ENCODE results near the gene XCL1. TPM values are rescaled to one million over a fixed set of nuclear protein-coding genes. Genes with fewer than 3 reads are reported as not detected.
A peak's percentile ranks its signal among the peaks of the same experiment; 100 is the strongest.

Gene XCL1
- total and polyA plus RNA-seq, 7 experiments from 2014 or later = 0.15 to 2.6 (median 0.88) TPM; not detected in 2

DNA sequence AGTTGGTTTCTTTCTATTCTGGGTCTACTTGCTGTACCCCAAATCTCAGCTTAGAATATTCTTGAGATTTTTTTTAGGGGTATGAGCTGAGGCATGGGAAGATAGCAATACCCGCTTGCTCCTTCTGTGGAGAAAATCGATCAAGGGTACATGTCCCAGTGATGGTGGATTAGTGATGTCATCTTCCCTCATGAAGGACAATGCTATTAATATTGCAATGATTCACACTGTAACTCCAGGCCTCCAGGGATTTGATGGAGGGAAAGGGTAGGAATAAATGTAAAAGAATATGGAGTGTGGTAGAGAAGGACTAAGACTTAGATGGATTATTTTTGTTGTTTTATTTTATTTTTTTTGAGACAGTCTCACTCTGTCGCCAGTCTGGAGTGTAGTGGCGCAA, 47.4 kb downstream of the XCL1 start:
- Mint-ChIP-seq H3K36me3 (no peaks in the 10 kb centered on the region), H3K27ac (no peak overlapping the region), H3K4me3 (no peak overlapping the region), H3K4me1 (no peaks in the 10 kb centered on the region), H3K27me3 (peaks cover 0 to 22% (median 6%) of the 10 kb centered on the region in 5 donors), H3K9me3 (no peaks in the 10 kb centered on the region)
- Histone ChIP-seq H3K4me1 (ENCODE audit: control insufficient read depth in 2 of 2, insufficient read depth in 2 of 2, low read length in 2 of 2) (no peaks in the 10 kb centered on the region), H3K36me3 (ENCODE audit: control insufficient read depth in 2 of 3, insufficient read depth in 3 of 3, low read length in 3 of 3) (no peaks in the 10 kb centered on the region), H3K27ac (ENCODE audit: low read depth, low read length) (no peak overlapping the region), H3K9me3 (ENCODE audit: control insufficient read depth in 2 of 3, low read length in 3 of 3) (no peaks in the 10 kb centered on the region), H3K27me3 (ENCODE audit: control insufficient read depth in 2 of 2, insufficient read depth in 2 of 2, low read length in 2 of 2) (no peaks in the 10 kb centered on the region), H3K4me3 (ENCODE audit: low read length) (no peak overlapping the region)
- CTCF ChIA-PET = no interaction called here
- ATAC-seq = no peak
- POLR2A ChIA-PET = no interaction called here
- DNase-seq = no peak
- intact Hi-C loops (cut with micrococcal nuclease) = no loop called here

DNA sequence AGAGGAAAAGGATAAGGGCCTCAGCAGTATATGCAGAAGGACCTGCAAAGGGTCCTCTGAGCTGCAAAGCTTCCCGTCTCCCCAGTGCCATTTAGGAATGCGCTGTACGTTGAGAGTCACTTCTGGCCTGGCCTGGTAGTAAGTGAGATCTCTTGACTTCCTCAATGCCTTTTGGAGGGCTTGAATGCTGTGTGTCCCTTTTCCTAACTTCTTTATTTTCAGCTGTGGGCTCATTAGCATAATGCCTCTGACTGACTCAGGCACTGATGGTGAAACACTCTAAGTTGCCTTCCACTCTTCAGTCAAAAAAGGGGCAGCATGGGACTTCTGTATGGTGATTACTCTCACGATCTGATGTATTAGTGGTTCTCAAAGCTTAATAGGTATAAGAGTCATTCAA, 49.9 kb downstream of the XCL1 start:
- H3K9me3 ChIP-seq (ENCODE audit: control insufficient read depth in 2 of 3, low read length in 3 of 3) = no peaks in the 10 kb centered on the region
- no peak overlapping the region for H3K27ac ChIP-seq (ENCODE audit: low read depth, low read length)
- Mint-ChIP-seq H3K9me3 (no peaks in the 10 kb centered on the region), H3K4me1 (no peaks in the 10 kb centered on the region), H3K4me3 (no peak overlapping the region), H3K36me3 (no peaks in the 10 kb centered on the region), H3K27ac (no peak overlapping the region), H3K27me3 (peaks cover 2 to 28% (median 16%) of the 10 kb centered on the region in 5 donors)
- CTCF ChIA-PET = no interaction called here
- DNase-seq (no peak), ATAC-seq (peak; percentile 68)
- POLR2A ChIA-PET = no interaction called here
- H3K4me1 ChIP-seq (ENCODE audit: control insufficient read depth in 2 of 2, insufficient read depth in 2 of 2, low read length in 2 of 2) = no peaks in the 10 kb centered on the region
- H3K4me3 ChIP-seq (ENCODE audit: low read length) = no peak overlapping the region
- no peaks in the 10 kb centered on the region for H3K36me3 ChIP-seq (ENCODE audit: control insufficient read depth in 2 of 3, insufficient read depth in 3 of 3, low read length in 3 of 3)
- H3K27me3 ChIP-seq (ENCODE audit: control insufficient read depth in 2 of 2, insufficient read depth in 2 of 2, low read length in 2 of 2) = no peaks in the 10 kb centered on the region
- intact Hi-C loops (cut with micrococcal nuclease) = no loop called here

DNA sequence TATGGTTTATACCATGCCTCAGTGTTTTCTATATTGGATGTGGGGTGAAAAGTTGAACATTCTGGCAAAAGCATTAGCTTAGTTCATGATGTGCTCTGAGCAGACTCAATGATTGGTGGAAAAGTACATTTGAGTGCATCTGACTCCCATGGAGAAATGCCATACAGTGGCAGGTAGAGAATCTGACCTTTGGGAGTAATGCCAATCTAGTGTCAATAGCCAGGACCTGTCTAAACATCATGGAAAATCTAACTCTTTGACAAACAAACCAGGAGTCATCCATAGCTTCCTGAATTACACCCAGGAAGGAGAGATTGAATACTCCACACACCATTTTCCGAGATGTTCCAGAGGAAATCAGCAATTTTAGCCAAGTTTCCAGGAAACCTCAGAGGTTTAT, 51.0 kb downstream of the XCL1 start:
- no peak for ATAC-seq
- Histone ChIP-seq H3K9me3 (ENCODE audit: control insufficient read depth in 2 of 3, low read length in 3 of 3) (no peaks in the 10 kb centered on the region), H3K36me3 (ENCODE audit: control insufficient read depth in 2 of 3, insufficient read depth in 3 of 3, low read length in 3 of 3) (no peaks in the 10 kb centered on the region), H3K4me3 (ENCODE audit: low read length) (no peak overlapping the region), H3K4me1 (ENCODE audit: control insufficient read depth in 2 of 2, insufficient read depth in 2 of 2, low read length in 2 of 2) (no peaks in the 10 kb centered on the region), H3K27me3 (ENCODE audit: control insufficient read depth in 2 of 2, insufficient read depth in 2 of 2, low read length in 2 of 2) (no peaks in the 10 kb centered on the region), H3K27ac (ENCODE audit: low read depth, low read length) (no peak overlapping the region)
- ChIA-PET POLR2A (no interaction called here), CTCF (no interaction called here)
- H3K4me1 Mint-ChIP-seq = no peaks in the 10 kb centered on the region
- no peaks in the 10 kb centered on the region for H3K9me3 Mint-ChIP-seq
- H3K36me3 Mint-ChIP-seq = no peaks in the 10 kb centered on the region
- DNase-seq = no peak
- no peak overlapping the region for H3K4me3 Mint-ChIP-seq
- intact Hi-C loops (cut with micrococcal nuclease) = no loop called here
- H3K27me3 Mint-ChIP-seq = peaks cover 6 to 28% (median 16%) of the 10 kb centered on the region in 5 donors
- H3K27ac Mint-ChIP-seq = no peak overlapping the region

DNA sequence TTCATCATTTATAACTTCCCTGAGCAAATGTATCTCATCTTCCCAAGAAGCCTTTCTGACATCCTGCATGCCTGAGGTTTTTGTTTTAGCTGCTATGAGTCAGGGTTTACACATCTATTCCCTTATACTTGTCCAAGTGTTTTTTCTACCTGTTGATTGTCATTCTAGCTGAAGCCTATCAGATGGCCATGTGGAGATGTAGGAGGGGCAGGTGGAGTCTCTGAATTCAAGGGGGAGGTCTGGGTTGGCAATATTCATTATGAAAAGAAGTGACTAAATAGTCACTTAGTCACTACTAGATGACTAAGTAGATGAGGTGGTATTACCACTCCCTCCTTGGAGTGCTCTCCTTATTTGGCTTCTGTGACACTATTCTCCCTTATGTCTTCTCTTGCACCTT, 52.4 kb downstream of the XCL1 start:
- DNase-seq (no peak), ATAC-seq (no peak)
- Mint-ChIP-seq H3K9me3 (no peaks in the 10 kb centered on the region), H3K4me3 (no peak overlapping the region), H3K27me3 (peaks cover 6 to 28% (median 16%) of the 10 kb centered on the region in 5 donors), H3K27ac (no peak overlapping the region), H3K4me1 (no peaks in the 10 kb centered on the region), H3K36me3 (no peaks in the 10 kb centered on the region)
- Histone ChIP-seq H3K27ac (ENCODE audit: low read depth, low read length) (no peak overlapping the region), H3K27me3 (ENCODE audit: control insufficient read depth in 2 of 2, insufficient read depth in 2 of 2, low read length in 2 of 2) (no peaks in the 10 kb centered on the region), H3K4me1 (ENCODE audit: control insufficient read depth in 2 of 2, insufficient read depth in 2 of 2, low read length in 2 of 2) (no peaks in the 10 kb centered on the region), H3K36me3 (ENCODE audit: control insufficient read depth in 2 of 3, insufficient read depth in 3 of 3, low read length in 3 of 3) (no peaks in the 10 kb centered on the region), H3K9me3 (ENCODE audit: control insufficient read depth in 2 of 3, low read length in 3 of 3) (no peaks in the 10 kb centered on the region), H3K4me3 (ENCODE audit: low read length) (no peak overlapping the region)
- ChIA-PET POLR2A (no interaction called here), CTCF (no interaction called here)
- intact Hi-C loops (cut with micrococcal nuclease) = no loop called here

DNA sequence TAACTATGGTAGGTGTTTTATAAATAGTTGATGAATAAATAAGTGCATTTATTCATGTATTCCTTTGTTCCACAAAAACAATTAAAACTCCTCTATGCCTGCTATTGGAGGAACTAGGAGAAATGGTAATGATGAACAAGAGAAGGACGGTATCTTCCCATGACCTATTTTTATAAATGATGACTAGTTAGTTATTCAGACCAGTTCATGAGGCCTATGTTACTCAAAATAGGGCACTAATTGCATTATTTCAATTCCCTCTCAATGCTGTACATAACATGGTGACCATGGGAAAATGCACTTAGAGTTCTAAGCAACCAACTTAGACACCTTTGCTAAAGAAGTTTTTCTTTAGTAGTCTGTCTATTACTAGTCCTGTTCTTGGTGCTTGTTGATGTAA, 53.1 kb downstream of the XCL1 start:
- no peaks in the 10 kb centered on the region for H3K9me3 ChIP-seq (ENCODE audit: control insufficient read depth in 2 of 3, low read length in 3 of 3)

More for the DNA sequence above, 53.1 kb downstream of the XCL1 start:
- no peaks in the 10 kb centered on the region for H3K9me3 Mint-ChIP-seq
- CTCF ChIA-PET = no interaction called here
- Histone ChIP-seq H3K4me3 (ENCODE audit: low read length) (no peak overlapping the region), H3K27ac (ENCODE audit: low read depth, low read length) (no peak overlapping the region), H3K4me1 (ENCODE audit: control insufficient read depth in 2 of 2, insufficient read depth in 2 of 2, low read length in 2 of 2) (no peaks in the 10 kb centered on the region), H3K27me3 (ENCODE audit: control insufficient read depth in 2 of 2, insufficient read depth in 2 of 2, low read length in 2 of 2) (no peaks in the 10 kb centered on the region), H3K36me3 (ENCODE audit: control insufficient read depth in 2 of 3, insufficient read depth in 3 of 3, low read length in 3 of 3) (no peaks in the 10 kb centered on the region)
- no peaks in the 10 kb centered on the region for H3K4me1 Mint-ChIP-seq
- no peak overlapping the region for H3K4me3 Mint-ChIP-seq
- H3K27ac Mint-ChIP-seq = no peak overlapping the region
- POLR2A ChIA-PET = no interaction called here
- H3K27me3 Mint-ChIP-seq = peaks cover 7 to 28% (median 16%) of the 10 kb centered on the region in 5 donors
- DNase-seq (no peak), ATAC-seq (no peak)
- intact Hi-C loops (cut with micrococcal nuclease) = no loop called here
- H3K36me3 Mint-ChIP-seq = no peaks in the 10 kb centered on the region

Other genes starting within 250 kb of the XCL1 start
- gene XCL2, start 32.6 kb upstream of the XCL1 start, total RNA-seq = 1 to 10 TPM in 3 of 5 experiments, not detected in 2; 2.7 to 7.0 (median 3.0) TPM
- gene XCL2, start 32.6 kb upstream of the XCL1 start, polyA plus RNA-seq = under 1 TPM in 1 of 2 donors, not detected in 1; 0.61 TPM
- gene DPT, start 152.6 kb downstream of the XCL1 start, total RNA-seq = not detected
- gene DPT, start 152.6 kb downstream of the XCL1 start, polyA plus RNA-seq = not detected